ENCODE data around the gene STK17B.
"Not testable (repeated sequence)": the region's sequence is repeated elsewhere in the genome, so short reads cannot be mapped to it uniquely, and the experiment has no call there.

STK17B gene

GRCh38 chr2:196105951-196106350, 65.4 kb downstream of the STK17B start:
- peak in 1 of 2 donors; percentile 85 for DNase-seq

- DNase-seq: no peak
Observed at GRCh38 chr2:196104066-196104465, 67.3 kb downstream of the STK17B start.

GRCh38 chr2:196103626-196104025, 67.8 kb downstream of the STK17B start:
- DNase-seq: no peak

GRCh38 chr2:196101325-196101991, 69.9 kb downstream of the STK17B start:
- DNase-seq: peak in 1 of 2 donors; percentile 19

GRCh38 chr2:196099916-196100315, 71.5 kb downstream of the STK17B start:
- DNase-seq: no peak

GRCh38 chr2:196097864-196098660, 73.3 kb downstream of the STK17B start:
- DNase-seq: no peak

GRCh38 chr2:196096982-196097745, 74.2 kb downstream of the STK17B start:
- DNase-seq: no peak

GRCh38 chr2:196096264-196096663, 75.1 kb downstream of the STK17B start:
- DNase-seq: no peak

- DNase-seq: not testable (repeated sequence)
Observed at GRCh38 chr2:196089448-196089847, 81.9 kb downstream of the STK17B start.

GRCh38 chr2:196088203-196088602, 83.2 kb downstream of the STK17B start:
- DNase-seq: no peak

GRCh38 chr2:196086517-196087368, 84.6 kb downstream of the STK17B start:
- DNase-seq: no peak

- DNase-seq: no peak
Observed at GRCh38 chr2:196083601-196084000, 87.8 kb downstream of the STK17B start.
